Tibial artery (tissue), 4 donors: Measurements from ENCODE around the gene EVI5L.
"Not testable (repeated sequence)": the region's sequence is repeated elsewhere in the genome, so short reads cannot be mapped to it uniquely, and the experiment has no call there.

Experiments used
- DNase-seq, 2 donors: peaks; one replicate each; pipeline ENCODE4 v3.0.0-alpha.2; 2019
- H3K27ac ChIP-seq, 2 donors: fragments of 200-600 bp; sonication (generic) in 1 of 2; 1 replicate in 1 of 2; 2 replicates in 1 of 2; pipeline ENCODE4 v1.5.1; 2018 to 2019; ENCODE audit warnings: mild to moderate bottlenecking in 1 of 2
- H3K27me3 ChIP-seq, 2 donors: fragments of 200-600 bp; sonication (generic) in 1 of 2; one replicate each; pipeline versions ENCODE4 v1.5.1 to v1.6.0; 2016 to 2019
- H3K36me3 ChIP-seq, 3 donors: fragments of 200-600 bp; sonication (generic) in 2 of 3; one replicate each; pipeline ENCODE4 v1.5.1; 2016 to 2019; ENCODE audit warnings: mild to moderate bottlenecking in 2 of 3
- H3K4me1 ChIP-seq, 4 donors: fragments of 200-600 bp; sonication (generic) in 2 of 4; 1 replicate in 3 of 4; 2 replicates in 1 of 4; pipeline ENCODE4 v1.5.1; 2016 to 2019
- H3K4me3 ChIP-seq, 2 donors: fragments of 200-600 bp; sonication (generic) in 1 of 2; 1 replicate in 1 of 2; 2 replicates in 1 of 2; pipeline ENCODE4 v1.5.1; 2018 to 2019; ENCODE audit warnings: mild to moderate bottlenecking in 2 of 2
- H3K9me3 ChIP-seq, 3 donors: fragments of 200-600 bp; sonication (generic) in 1 of 3; one replicate each; pipeline ENCODE4 v1.5.1; 2016 to 2019
- CTCF ChIP-seq, 2 experiments: fragments of 200-600 bp in 1 of 2; fragments of 450-650 bp in 1 of 2; IDR thresholded peaks; one replicate each; pipeline ENCODE4 v1.5.1; 2017 to 2019; ENCODE audit warnings: antibody characterized with exemption in 2 of 2, mild to moderate bottlenecking in 1 of 2, moderate library complexity in 1 of 2
- intact Hi-C: fragments of 100-400 bp; cut with DNase I; formaldehyde crosslinking; loops from one replicate; pipeline ENCODE4 v1.15.0; 2023; ENCODE audit warnings: low total_unique reads

The EVI5L gene

DNA sequence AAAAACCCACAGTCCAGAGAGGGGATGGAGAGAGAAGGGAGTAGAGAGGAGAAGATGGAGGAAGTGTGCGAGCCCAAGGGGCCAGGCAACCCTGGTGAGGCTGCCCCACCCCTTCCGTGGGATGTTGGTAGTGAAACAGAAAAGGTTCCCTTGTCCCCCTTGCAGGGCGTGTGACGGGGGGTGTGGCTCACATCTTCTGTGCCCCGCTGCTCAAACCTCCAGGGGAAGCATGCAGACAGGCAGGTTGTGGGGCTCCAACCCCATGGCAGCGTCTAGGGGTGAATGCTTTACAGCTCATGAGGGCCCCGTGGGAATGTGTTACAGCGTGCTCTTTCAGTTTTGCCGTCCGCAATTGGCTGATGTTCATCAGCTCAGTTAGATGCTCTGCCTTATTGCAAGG, 14.7 kb upstream of the EVI5L start:
- TF ChIP-seq CTCF (IDR thresholded peaks at IDR 0.05) = no peak
- intact Hi-C loops = no loop called here
- no peak overlapping the region for H3K4me3 ChIP-seq
- H3K27ac ChIP-seq = no peak overlapping the region
- peaks cover 0 to 29% of the 10 kb centered on the region in 2 donors for H3K27me3 ChIP-seq
- peaks cover 0 to 5% (median 0%) of the 10 kb centered on the region in 3 donors for H3K36me3 ChIP-seq
- no peak for DNase-seq
- peaks cover 0 to 41% (median 30%) of the 10 kb centered on the region in 3 donors for H3K9me3 ChIP-seq
- H3K4me1 ChIP-seq = no peaks in the 10 kb centered on the region

GRCh38 chr19:7816040-7816439, 14.0 kb upstream of the EVI5L start:
- peaks cover 0 to 34% of the 10 kb centered on the region in 2 donors for H3K27me3 ChIP-seq
- H3K9me3 ChIP-seq = peaks cover 0 to 41% (median 25%) of the 10 kb centered on the region in 3 donors
- intact Hi-C loops = not testable (repeated sequence)

DNA sequence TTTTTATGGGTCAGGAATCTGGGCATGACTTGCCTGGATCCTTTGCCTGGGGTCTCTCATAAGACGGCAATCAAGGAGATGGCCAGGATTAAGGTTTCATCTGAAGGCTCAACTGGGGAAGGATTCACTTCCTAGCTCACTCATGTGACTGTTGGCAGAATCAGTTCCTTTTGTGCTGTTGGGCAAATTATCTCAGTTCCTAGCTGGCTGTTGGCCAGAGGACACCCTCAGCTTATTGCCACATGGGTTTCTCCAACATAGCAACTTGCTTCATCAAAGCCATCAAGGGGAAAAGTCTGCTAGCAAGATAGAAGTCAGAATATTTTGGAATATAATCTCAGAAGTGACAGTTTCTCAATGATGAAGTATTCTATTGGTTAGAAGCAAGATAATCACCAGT, 12.2 kb upstream of the EVI5L start:
- no peak for TF ChIP-seq CTCF (IDR thresholded peaks at IDR 0.05)
- intact Hi-C loops = no loop called here
- H3K27me3 ChIP-seq = peaks cover 0 to 35% of the 10 kb centered on the region in 2 donors
- H3K9me3 ChIP-seq = peaks cover 0 to 25% (median 9%) of the 10 kb centered on the region in 3 donors
- H3K4me3 ChIP-seq = no peak overlapping the region
- peaks cover 0 to 5% (median 0%) of the 10 kb centered on the region in 3 donors for H3K36me3 ChIP-seq
- H3K27ac ChIP-seq = no peak overlapping the region
- no peak for DNase-seq
- H3K4me1 ChIP-seq = no peaks in the 10 kb centered on the region

More at GRCh38 chr19:7816040-7816439, 14.0 kb upstream of the EVI5L start:
- DNase-seq, H3K4me3 ChIP-seq, H3K4me1 ChIP-seq, H3K27ac ChIP-seq, H3K36me3 ChIP-seq: not testable (repeated sequence)

DNA sequence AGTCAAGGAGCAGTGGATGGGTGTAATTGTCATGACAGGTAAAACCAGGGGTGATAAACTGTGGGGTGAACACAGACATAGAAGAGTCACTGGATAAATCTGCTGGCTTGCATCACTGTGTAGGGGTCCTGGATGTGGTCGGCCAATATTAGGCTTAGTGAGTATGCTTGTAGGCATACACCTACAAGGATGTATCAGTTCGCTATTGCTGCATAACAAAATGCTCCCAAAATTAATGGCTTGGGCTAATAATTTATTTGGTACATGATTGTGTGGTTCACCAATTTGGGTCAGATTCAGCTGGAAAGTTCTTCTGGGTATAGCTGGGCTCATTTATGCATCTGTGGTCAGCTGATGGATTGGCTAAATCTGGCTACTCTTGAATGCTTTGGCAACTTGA, 11.2 kb upstream of the EVI5L start:
- no peak for TF ChIP-seq CTCF (IDR thresholded peaks at IDR 0.05)
- Histone ChIP-seq H3K27me3 (peaks cover 0 to 35% of the 10 kb centered on the region in 2 donors), H3K36me3 (peaks cover 0 to 5% (median 0%) of the 10 kb centered on the region in 3 donors), H3K27ac (no peak overlapping the region), H3K4me1 (no peaks in the 10 kb centered on the region), H3K4me3 (no peak overlapping the region), H3K9me3 (peaks cover 0 to 25% (median 9%) of the 10 kb centered on the region in 3 donors)
- DNase-seq = no peak
- intact Hi-C loops = no loop called here

GRCh38 chr19:7819337-7819736, 10.7 kb upstream of the EVI5L start:
- intact Hi-C loops = no loop called here
- Histone ChIP-seq H3K9me3 (peaks cover 0 to 25% (median 9%) of the 10 kb centered on the region in 3 donors), H3K4me3 (no peak overlapping the region), H3K36me3 (peaks cover 0 to 5% (median 0%) of the 10 kb centered on the region in 3 donors), H3K27ac (no peak overlapping the region), H3K4me1 (no peaks in the 10 kb centered on the region), H3K27me3 (peaks cover 0 to 33% of the 10 kb centered on the region in 2 donors)
- TF ChIP-seq CTCF (IDR thresholded peaks at IDR 0.05) = no peak
- DNase-seq = no peak

DNA sequence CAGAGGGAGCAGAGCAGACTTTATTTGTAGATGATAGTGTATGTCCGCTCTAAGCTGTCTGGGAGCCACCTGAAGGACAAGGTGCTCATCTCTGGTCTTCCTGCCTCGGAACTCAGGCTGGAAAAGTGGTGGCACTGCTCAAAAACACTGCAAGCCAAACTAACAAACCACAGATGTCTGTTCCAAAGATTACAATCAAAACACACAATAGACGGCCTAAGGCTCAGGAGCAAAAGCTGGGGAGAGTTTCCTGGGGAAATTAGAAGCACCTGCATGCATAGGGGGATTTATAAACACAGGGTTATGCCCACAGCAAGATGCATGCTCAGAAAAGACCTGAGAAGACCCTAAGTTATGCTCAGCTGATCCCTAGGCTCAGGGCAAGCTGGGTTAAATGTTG, 9.4 kb upstream of the EVI5L start:
- intact Hi-C loops = no loop called here
- peaks cover 0 to 25% (median 9%) of the 10 kb centered on the region in 3 donors for H3K9me3 ChIP-seq

More for the DNA sequence above, 9.4 kb upstream of the EVI5L start:
- H3K4me3 ChIP-seq = no peak overlapping the region
- H3K4me1 ChIP-seq = no peaks in the 10 kb centered on the region
- peaks cover 0 to 5% (median 0%) of the 10 kb centered on the region in 3 donors for H3K36me3 ChIP-seq
- peaks cover 0 to 33% of the 10 kb centered on the region in 2 donors for H3K27me3 ChIP-seq
- DNase-seq = no peak
- H3K27ac ChIP-seq = no peak overlapping the region
- TF ChIP-seq CTCF (IDR thresholded peaks at IDR 0.05) = no peak
